Loucy (cell line): ENCODE measurements around the gene KCNK7.

Experiments
- H2AFZ ChIP-seq: fragments of 200-600 bp; sonication (generic); 2 replicates; pipeline ENCODE4 v1.6.0; 2016; ENCODE audit warnings: antibody characterized with exemption, mild to moderate bottlenecking, low read length, moderate library complexity
- H3F3A ChIP-seq: fragments of 200-600 bp; 2 replicates; pipeline ENCODE4 v1.6.0; 2016; ENCODE audit warnings: antibody characterized with exemption, low read depth, mild to moderate bottlenecking
- H3K27me3 ChIP-seq: fragments of 200-600 bp; sonication (generic); 2 replicates; pipeline ENCODE4 v1.6.1; 2014; ENCODE audit warnings: low read length, mild to moderate bottlenecking; ENCODE audit not compliant: insufficient read depth, poor library complexity, severe bottlenecking
- H3K36me3 ChIP-seq: fragments of 200-600 bp; sonication (generic); 2 replicates; pipeline ENCODE4 v1.6.1; 2016; ENCODE audit warnings: low read length; ENCODE audit not compliant: insufficient read depth
- H3K4me1 ChIP-seq: fragments of 200-600 bp; sonication (generic); 2 replicates; pipeline ENCODE4 v1.5.1; 2014; ENCODE audit warnings: low read length, mild to moderate bottlenecking; ENCODE audit not compliant: insufficient read depth, poor library complexity, severe bottlenecking
- H3K4me2 ChIP-seq: fragments of 200-600 bp; sonication (generic); 2 replicates; pipeline ENCODE4 v1.6.0; 2014; ENCODE audit warnings: antibody characterized with exemption, low read length, low read depth, mild to moderate bottlenecking; ENCODE audit not compliant: poor library complexity, severe bottlenecking
- H3K4me3 ChIP-seq: fragments of 200-600 bp; sonication (generic); 2 replicates; pipeline ENCODE4 v1.5.1; 2014; ENCODE audit warnings: low read length, mild to moderate bottlenecking, mixed read lengths; ENCODE audit not compliant: poor library complexity, severe bottlenecking
- H3K79me2 ChIP-seq: fragments of 200-600 bp; sonication (generic); 2 replicates; pipeline ENCODE4 v1.6.1; 2014; ENCODE audit warnings: low read length; ENCODE audit not compliant: insufficient read depth
- H3K9ac ChIP-seq: fragments of 200-600 bp; sonication (generic); 2 replicates; pipeline ENCODE4 v1.6.0; 2014; ENCODE audit warnings: mild to moderate bottlenecking, low read depth, low read length, moderate library complexity; ENCODE audit not compliant: poor library complexity, severe bottlenecking
- H3K9me2 ChIP-seq: fragments of 200-600 bp; sonication (generic); replicated peaks from 2 replicates; pipeline ENCODE4 v1.6.1; 2016; ENCODE audit warnings: low read depth, low read length, mixed read lengths
- H3K9me3 ChIP-seq: fragments of 200-600 bp; sonication (generic); 2 replicates; pipeline ENCODE4 v1.6.1; 2014; ENCODE audit warnings: mild to moderate bottlenecking, antibody characterized with exemption, low read length, low read depth; ENCODE audit not compliant: insufficient read depth
- H4K20me1 ChIP-seq: fragments of 200-600 bp; sonication (generic); 2 replicates; pipeline ENCODE4 v1.6.0; 2014; ENCODE audit warnings: antibody characterized with exemption, low read length, mild to moderate bottlenecking; ENCODE audit not compliant: insufficient read depth, poor library complexity, severe bottlenecking
- EZH2phosphoT487 ChIP-seq: fragments of 200-600 bp; IDR thresholded peaks from 2 replicates; pipeline ENCODE4 v1.6.1; 2018; ENCODE audit warnings: antibody characterized with exemption, mild to moderate bottlenecking, moderate library complexity, borderline replicate concordance
- TF ChIP-seq, protein P1 (sequence below): fragments of 200-600 bp; sonication (generic); conservative IDR thresholded peaks from 2 replicates; pipeline ENCODE4 v1.5.1; 2014; ENCODE audit warnings: mild to moderate bottlenecking, antibody characterized with exemption, low read length

KCNK7 gene

DNA sequence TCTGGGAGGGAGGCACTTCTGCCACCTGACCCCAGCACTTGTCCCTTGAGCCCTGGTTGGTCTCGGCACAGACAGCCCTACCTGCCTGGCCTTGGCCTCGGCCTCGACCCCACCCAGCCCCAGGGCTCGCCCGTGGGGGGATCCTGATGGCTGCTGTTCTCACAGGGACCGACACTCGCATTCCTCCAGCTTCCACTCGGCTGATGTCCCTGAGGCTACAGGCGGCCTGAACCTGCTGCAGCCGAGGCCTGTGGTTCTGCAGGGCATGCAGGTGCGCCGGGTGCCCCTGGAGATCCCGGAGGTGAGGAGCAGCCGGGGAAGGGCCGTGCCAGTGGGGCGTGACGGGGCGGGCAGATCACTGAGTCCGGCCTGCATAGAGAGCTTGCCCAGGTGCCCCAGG is 25.1 kb upstream of the KCNK7 start:
- Histone ChIP-seq H3K9me2 (no peaks in the 10 kb centered on the region), H3K4me3 (no peak overlapping the region), H3K36me3 (peaks cover 43% of the 10 kb centered on the region; the same call in 1 of the 2 replicates), H3K79me2 (peaks cover 52% of the 10 kb centered on the region), H3K9ac (no peak overlapping the region), H4K20me1 (peaks cover 33% of the 10 kb centered on the region), H2AFZ (no peak overlapping the region), H3K27me3 (no peaks in the 10 kb centered on the region), H3K9me3 (no peaks in the 10 kb centered on the region), H3K4me2 (no peak overlapping the region), H3K4me1 (peaks cover 10% of the 10 kb centered on the region), H3F3A (no peaks in the 10 kb centered on the region)
- TF ChIP-seq, protein P1, sequence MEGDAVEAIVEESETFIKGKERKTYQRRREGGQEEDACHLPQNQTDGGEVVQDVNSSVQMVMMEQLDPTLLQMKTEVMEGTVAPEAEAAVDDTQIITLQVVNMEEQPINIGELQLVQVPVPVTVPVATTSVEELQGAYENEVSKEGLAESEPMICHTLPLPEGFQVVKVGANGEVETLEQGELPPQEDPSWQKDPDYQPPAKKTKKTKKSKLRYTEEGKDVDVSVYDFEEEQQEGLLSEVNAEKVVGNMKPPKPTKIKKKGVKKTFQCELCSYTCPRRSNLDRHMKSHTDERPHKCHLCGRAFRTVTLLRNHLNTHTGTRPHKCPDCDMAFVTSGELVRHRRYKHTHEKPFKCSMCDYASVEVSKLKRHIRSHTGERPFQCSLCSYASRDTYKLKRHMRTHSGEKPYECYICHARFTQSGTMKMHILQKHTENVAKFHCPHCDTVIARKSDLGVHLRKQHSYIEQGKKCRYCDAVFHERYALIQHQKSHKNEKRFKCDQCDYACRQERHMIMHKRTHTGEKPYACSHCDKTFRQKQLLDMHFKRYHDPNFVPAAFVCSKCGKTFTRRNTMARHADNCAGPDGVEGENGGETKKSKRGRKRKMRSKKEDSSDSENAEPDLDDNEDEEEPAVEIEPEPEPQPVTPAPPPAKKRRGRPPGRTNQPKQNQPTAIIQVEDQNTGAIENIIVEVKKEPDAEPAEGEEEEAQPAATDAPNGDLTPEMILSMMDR: no peak
- TF ChIP-seq EZH2phosphoT487: no peak

GRCh38 chr11:65619281-65619928 is 23.8 kb upstream of the KCNK7 start:
- H3K9me3 ChIP-seq: no peaks in the 10 kb centered on the region
- peaks cover 58% of the 10 kb centered on the region for H3K79me2 ChIP-seq
- H3F3A ChIP-seq: no peaks in the 10 kb centered on the region
- H3K9me2 ChIP-seq: no peaks in the 10 kb centered on the region
- H2AFZ ChIP-seq: no peak overlapping the region
- H3K4me3 ChIP-seq: no peak overlapping the region
- TF ChIP-seq, protein P1: no peak
- no peak for TF ChIP-seq EZH2phosphoT487
- H3K9ac ChIP-seq: no peak overlapping the region
- no peaks in the 10 kb centered on the region for H3K27me3 ChIP-seq
- peaks cover 33% of the 10 kb centered on the region for H4K20me1 ChIP-seq
- peaks cover 10% of the 10 kb centered on the region for H3K4me1 ChIP-seq
- no peak overlapping the region for H3K4me2 ChIP-seq
- peaks cover 41% of the 10 kb centered on the region; the same call in 1 of the 2 replicates for H3K36me3 ChIP-seq

GRCh38 chr11:65618763-65619162 is 23.2 kb upstream of the KCNK7 start:
- Histone ChIP-seq H3F3A (no peaks in the 10 kb centered on the region), H3K4me2 (no peak overlapping the region), H3K9ac (no peak overlapping the region), H3K27me3 (no peaks in the 10 kb centered on the region), H2AFZ (no peak overlapping the region), H3K79me2 (peaks cover 64% of the 10 kb centered on the region), H3K9me2 (no peaks in the 10 kb centered on the region), H3K36me3 (peaks cover 34% of the 10 kb centered on the region; the same call in 1 of the 2 replicates), H3K9me3 (no peaks in the 10 kb centered on the region), H3K4me1 (peaks cover 10% of the 10 kb centered on the region), H4K20me1 (peaks cover 35% of the 10 kb centered on the region), H3K4me3 (no peak overlapping the region)
- TF ChIP-seq, protein P1: no peak
- no peak for TF ChIP-seq EZH2phosphoT487
